Inferior parietal cortex (tissue), 1 donor: ENCODE data around the gene EXOSC10.
"Not testable (repeated sequence)": the region's sequence is repeated elsewhere in the genome, so short reads cannot be mapped to it uniquely, and the experiment has no call there.

Experiments
- DNase-seq: peaks from one replicate; pipeline ENCODE4 v3.0.0-alpha.2; 2016; ENCODE audit errors: extremely low spot score

Gene EXOSC10

DNA sequence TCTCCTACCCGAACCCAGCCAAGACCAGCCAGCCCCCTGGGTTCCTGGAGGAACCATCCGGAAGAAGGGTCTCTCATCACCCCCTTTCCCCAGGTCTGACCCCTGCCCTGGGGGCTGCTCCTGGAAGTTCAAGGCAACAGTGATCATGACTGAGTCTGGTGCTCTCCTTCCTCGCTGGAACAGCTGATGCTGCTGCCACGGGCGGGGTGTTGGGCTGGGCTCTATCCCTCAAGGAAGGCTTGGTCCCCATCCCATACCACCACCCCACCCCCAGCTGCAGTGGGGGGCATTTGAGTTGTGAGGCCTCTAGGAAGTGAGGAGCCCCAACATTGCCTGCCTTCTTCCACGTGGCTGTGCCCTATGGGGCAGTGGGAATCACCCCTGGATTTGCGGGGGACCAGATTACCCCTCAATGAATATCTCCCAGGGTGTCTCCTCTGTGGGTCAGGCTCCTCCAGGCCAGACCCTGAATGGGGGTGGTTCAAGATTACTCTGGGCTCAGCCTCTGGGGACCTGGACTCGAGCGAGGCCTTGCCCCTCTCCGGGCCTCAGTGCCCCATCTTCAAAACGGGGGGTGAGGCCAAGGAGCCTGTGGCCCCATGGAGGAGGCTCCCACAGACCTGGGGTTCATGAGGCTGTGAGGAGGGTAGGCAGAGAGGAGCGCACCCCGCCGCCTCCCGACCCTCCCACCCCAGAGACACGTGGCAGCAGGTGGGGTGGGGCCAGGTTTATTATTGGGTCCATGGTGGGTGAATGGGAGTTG lies 55.4 kb downstream of the EXOSC10 start:
- no peak for DNase-seq

DNA sequence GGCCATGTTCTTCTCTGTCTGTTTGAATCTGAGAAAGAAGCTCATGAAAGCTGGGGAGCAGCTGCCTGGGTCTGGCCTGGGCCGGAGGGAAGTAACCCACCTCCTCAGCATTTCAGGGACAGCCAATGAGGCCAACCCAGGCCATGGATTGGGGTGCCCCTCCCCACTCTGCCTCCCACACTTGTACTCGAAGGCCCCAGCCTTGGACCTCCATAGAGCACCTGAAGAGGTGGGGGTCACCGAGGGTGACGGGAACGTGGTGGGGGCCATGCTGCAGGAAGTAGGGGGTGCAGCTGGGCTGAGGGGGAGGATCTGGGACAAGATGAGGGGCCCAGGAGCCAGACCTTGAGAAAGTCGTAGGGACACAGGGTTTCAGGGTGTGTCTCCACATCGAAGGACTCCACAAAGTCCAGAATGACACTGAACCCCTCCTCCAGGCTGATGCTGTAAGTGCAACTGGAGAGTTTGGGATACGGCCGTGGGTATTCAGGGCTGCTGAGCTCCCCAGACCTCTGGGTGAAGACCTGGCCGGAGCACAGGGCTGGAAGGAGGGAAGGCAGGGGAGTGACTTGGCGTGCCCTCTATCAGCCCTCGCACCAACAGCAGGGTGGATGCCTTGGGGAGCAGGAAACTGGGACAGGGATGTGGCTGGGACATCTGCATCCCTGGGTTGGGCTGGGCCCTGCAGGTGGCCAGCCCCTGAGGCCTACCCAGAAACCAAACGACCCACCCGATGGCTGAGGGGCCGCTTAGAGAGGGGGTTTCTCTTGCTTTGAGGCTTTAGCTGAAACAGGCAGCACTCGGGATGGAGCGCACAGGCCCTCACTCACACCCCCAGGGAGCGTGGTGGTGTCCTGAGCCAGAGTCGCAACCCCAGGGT lies 56.4 kb downstream of the EXOSC10 start:
- no peak for DNase-seq

DNA sequence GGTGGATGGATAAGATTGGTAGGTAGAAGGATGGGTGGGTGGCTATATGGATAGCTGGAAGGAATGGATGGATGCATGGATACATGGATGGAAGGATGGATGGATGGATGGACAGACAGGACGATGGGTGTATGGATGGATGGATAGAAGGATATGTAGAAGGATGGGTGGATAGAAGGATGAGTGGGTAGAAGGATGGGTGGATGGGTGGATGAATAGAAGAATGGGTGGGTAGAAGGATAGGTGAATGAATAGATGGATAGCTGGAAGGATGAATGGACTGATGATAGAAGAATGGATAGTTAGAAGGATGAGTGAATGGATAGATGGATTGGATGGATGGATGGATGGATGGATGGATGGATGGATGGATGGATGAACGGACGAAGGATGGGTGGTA lies 57.6 kb downstream of the EXOSC10 start:
- no peak for DNase-seq

DNA sequence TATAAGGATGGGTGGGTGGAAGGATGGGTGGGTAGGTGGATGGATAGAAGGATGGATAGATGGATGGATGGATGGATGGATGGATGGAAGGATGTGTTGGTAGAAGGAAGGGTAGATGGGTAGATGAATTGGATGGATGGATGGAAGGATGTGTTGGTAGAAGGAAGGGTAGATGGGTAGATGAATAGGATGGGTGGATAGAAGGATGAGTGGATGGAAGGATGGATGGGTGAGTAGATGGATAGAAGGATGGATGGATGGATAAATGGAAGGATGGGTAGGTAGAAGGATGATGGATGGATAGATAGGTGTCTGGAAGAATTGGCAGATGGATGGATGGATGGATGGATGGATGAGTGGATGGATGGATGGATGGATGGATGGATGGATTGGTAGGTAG lies 58.6 kb downstream of the EXOSC10 start:
- DNase-seq, result no peak

DNA sequence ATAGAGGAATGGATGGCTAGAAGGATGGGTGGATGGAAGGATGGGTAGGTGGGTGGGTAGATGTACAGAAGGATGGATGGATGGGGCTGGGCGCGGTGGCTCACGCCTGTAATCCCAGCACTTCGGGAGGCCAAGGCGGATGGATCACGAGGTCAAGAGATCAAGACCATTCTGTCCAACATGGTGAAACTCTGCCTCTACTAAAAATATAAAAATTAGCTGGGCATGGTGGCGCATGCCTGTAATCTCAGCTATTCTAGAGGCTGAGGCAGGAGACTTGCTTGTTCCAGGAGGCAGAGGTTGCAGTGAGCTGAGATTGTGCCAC lies 59.6 kb downstream of the EXOSC10 start:
- not testable (repeated sequence) for DNase-seq

DNA sequence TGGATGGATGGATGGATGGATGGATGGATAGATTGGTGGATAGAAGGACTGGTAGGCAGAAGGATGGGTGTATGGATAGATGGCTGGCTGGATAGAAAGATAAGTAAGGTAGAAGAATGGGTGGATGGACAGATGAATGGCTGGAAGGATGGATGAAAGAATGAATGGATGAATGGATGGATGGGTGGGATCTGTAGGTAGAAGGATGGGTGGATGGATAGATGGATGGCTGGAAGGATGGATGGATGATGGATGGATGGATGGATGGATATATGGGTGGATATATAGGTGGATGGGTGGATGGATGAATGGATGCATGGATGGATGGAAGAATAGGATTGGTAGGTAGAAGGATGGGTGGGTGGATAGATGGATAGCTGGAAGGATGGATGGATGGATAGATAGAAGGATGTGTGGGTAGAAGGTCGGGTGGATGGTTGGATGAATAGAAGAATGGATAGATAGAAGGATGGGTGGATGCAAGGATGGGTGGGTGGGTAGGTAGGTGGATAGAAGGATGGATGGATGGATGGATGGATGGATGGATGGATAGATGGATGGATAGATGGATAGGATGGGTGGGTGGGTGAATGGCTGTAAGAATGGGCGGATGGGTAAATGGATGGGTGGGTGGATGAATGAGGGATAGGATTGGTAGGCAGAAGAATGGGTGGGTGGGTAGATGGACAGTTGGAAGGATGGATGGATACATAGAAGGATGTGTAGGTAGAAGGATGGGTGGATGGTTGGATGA lies 60.1 kb downstream of the EXOSC10 start:
- no peak for DNase-seq

DNA sequence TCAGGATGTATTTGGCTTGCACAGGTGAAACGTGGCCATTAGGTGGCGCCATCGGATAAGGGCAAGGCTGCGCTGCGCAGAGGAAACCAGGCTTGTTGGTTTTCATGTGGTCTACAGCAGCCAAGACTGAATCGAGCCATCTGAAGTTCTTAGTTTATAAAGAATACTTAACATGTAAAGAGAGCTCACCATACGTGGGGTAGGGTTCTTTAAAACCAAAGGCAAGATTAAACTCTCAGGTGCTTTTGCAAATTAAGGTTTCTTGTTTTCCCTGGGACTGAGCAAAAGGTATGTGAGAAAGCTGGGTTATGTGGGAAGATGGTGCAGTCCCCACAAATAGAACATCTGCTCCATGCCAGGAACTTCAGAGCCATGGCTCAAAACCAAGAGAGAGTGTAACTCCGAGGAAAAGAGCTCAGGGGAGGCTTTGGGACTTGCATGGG lies 61.9 kb downstream of the EXOSC10 start:
- DNase-seq, result peak; percentile 95

DNA sequence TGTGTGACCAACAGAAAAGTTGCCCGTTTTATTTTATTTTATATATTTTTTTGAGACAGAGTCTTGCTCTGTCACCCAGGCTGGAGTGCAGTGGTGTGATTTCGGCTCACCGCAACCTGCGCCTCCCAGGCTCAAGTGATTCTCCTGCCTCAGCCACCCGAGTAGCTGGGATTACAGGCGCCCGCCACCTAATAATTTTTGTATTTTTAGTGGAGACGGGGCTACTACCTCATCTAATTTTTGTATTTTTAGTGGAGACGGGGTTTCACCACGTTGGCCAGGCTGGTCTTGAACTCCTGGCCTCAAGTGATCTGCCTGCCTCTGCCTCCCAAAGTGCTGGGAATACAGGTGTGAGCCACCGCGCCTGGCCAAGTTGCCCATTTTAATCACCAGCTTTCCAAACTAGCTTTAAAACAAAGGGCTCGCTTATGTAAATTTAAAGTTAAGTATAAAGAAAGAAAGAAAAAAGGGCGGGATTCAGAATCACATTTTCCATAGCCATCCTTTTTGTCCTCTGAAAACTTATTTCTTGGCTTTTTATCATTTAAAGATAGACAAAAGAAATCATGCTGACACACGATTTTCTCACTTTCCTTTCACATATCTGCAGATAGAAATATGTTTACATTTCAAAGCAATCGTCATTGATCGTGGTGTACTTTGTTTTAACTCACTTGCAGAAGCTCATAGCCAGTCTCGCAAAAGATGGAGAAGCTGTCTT lies 62.5 kb downstream of the EXOSC10 start:
- not testable (repeated sequence) for DNase-seq

DNA sequence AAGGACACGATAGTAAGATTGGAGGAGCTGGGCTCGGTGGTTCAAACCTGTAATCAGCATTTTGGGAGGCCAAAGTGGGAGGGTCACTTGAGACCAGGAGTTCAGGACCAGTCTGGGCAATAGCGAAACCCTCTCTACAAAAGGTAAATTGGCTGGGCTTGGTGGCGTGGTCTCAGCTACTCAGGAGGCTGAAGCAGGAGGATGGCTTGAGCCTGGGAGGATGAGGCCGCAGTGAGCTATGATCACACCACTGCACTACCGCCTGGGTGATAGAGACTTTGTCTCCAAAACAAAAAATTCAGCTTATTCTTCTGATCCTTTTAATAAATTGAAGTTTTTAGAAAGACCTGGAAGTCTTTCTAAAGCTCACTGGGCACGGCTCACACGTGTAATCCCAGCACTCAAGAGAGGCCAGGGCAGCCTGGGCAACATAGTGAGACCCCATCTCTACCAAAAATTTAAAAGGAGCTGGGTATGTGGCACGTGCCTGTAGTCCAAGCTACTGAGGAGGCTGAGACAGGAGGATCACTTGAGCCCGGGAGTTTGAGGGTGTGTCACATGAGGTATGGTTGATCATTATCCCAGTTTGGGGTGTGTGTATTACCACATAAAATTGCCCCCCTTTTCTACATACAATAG lies 67.9 kb downstream of the EXOSC10 start:
- no peak for DNase-seq

DNA sequence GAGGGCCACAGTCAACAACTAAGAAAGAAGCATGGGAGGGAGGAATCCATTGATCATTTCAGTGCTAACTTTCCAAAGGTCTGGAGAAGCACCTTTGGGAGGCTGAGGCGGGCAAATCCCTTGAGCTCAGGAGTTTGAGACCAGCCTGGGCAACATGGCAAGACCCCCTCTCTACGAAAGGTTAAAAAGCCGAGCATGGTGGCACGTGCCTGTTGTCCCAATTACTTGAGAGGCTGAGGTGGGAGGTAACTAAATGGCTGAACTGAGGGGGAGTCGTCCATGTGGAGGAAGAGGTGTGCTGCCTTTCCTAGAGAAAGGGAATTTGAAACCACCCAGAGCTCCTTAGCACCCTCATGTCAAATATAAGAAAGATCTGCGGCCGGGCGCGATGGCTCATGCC lies 68.8 kb downstream of the EXOSC10 start:
- DNase-seq, result no peak

DNA sequence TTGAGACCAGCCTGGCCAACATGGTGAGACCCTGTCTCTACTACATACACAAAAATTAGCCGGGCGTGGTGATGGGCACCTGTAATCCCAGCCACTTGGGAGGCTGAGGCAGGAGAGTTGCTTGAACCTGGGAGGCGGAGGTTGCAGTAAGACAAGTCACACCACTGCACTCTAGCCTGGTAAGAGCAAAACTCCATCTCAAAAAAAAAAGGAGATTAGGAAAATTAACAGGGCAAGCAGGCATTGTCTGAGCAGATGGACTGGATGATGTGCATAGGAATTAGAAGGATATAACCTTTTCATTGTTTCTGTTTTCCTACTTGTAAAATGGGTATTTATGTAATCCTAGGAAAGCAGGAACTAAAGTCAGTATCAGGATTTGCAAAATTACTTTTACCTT lies 71.7 kb downstream of the EXOSC10 start:
- DNase-seq, result no peak

DNA sequence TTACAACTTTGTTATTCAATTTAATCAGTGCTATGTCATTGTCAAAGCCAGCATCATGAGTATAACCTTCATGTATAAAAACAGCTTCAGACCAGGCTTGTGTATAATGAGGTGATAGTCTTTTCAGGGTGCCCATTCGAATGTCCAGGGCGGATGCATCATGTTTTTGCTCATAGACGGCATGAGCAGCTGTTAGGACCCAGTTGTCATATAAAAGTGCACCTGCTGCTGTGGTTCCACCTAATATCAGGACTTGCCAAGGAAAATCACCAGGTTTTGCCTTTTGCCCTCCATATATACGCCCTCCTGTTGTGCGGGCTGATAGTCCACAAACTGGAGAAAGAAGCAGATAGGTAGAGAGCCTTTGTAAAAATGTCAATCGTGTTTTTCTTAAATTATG lies 72.4 kb downstream of the EXOSC10 start:
- no peak for DNase-seq

DNA sequence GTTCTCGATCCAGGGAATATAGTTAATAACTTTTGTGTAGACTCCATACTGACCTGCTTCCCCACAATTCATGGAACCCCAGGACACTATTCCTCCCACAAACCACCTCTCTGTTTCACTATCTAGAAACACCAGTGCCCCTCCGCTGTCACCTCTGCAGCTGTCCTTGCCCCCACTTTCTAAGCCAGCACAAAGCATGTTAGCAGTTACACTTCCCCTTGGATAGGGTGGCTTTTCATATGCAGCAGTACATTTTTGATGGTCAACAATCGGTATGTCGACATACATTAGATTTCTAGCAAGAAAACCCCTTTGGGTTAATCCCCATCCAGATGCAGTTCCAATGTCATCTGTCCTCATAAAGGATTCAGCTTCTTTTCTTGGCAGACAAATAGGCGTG lies 72.8 kb downstream of the EXOSC10 start:
- DNase-seq, result no peak

DNA sequence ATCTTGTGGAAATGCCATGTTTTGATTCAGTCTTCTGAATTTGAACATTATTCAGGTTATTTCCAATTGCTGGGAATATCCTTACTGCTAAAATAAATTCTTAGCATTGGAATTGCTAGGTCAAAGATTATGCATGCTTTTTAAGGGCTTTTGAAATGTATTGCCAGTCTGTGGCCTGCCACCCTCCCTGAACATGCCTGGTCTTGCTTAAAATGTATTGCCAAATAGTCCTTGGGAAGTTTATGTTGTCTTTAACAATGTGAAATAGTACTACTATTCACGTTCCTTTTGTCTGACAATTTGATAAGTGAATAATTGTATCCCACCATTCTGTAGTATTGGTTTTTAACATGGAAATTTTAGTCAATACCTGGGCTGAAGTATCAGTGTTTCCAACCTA lies 73.6 kb downstream of the EXOSC10 start:
- DNase-seq, result no peak

DNA sequence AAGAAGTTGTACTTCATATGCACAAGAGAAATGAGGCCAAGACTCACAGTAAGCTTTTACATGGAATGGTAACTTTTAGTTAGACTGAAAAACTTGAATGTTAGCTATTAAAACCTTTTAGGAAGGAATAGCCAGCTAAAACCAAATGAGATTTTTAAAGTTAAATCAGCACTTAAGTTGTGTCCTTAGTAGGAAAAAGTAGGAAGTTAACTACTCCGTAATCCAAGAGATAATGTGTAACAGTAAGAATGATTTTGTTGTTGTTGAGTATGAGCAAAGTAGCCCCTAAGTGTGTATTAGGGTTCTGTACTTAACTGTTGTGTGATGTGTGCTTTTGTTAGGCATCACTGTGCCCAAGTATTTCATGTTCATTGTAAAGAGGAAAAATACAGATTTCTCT lies 74.1 kb downstream of the EXOSC10 start:
- DNase-seq, result no peak

DNA sequence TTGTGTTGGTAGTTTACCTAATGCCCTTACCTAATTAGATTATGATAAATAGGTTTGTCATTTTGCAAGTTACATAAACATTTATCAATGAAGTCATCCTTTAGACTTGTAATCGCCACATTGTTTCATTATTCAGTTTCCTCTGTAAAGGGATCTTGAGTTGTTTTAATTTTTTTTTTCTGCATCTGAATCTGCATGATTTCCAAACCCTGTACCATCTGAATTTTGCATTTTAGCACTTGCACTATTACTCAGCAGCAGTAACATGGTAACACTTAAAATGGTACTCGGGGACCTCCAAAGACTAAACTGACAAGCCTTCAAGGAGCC lies 74.8 kb downstream of the EXOSC10 start:
- DNase-seq, result no peak

DNA sequence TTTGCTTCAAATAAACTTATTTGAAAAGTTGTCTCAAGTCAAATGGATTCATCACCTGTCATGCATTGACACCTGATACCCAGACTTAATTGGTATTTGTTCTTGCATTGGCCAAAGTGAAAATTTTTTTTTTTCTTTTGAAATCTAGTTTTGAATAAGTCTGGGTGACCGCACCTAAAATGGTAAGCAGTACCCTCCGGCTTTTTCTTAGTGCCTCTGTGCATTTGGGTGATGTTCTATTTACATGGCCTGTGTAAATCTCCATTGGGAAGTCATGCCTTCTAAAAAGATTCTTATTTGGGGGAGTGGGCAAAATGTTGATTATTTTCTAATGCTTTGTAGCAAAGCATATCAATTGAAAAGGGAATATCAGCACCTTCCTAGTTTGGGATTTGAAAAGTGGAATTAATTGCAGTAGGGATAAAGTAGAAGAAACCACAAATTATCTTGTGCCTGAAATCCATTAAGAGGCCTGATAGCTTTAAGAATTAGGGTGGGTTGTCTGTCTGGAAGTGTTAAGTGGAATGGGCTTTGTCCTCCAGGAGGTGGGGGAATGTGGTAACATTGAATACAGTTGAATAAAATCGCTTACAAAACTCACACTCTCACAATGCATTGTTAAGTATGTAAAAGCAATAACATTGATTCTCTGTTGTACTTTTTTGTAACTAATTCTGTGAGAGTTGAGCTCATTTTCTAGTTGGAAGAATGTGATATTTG lies 75.4 kb downstream of the EXOSC10 start:
- no peak for DNase-seq

DNA sequence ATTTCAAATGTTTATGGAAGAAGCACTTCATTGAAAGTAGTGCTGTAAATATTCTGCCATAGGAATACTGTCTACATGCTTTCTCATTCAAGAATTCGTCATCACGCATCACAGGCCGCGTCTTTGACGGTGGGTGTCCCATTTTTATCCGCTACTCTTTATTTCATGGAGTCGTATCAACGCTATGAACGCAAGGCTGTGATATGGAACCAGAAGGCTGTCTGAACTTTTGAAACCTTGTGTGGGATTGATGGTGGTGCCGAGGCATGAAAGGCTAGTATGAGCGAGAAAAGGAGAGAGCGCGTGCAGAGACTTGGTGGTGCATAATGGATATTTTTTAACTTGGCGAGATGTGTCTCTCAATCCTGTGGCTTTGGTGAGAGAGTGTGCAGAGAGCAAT lies 76.5 kb downstream of the EXOSC10 start:
- no peak for DNase-seq

DNA sequence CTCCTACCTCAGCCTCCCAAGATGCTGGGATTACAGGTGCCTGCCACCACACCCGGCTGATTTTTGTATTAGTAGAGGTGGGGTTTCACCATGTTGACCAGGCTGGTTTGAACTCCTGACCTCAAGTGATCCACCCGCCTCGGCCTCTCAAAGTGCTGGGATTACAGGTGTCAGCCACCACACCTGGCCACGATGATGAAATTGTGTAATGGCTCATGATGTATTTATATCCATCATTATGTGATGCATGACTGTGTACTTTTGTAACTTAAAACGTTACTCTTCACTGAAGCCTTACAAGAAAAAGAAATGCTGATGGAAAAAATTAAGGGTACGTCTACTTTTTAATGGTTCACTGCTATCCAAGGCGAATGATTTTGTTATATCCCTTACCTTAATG lies 79.7 kb downstream of the EXOSC10 start:
- no peak for DNase-seq

DNA sequence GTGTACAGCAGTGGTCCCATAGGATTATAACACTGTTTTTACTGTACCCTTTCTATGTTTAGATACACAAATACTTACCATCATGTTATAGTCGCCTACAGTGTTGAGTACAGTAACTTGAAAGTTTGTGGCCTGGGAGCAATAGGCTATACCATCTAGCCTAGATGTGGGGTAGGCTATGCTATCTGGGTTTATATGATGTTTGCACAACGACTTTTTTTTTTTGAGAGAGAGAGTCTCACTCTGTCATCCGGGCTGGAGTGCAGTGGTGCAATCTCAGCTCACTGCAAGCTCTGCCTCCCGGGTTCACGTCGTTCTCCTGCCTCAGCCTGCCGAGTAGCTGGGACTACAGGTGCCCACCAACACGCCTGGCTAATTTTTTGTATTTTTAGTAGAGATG lies 80.3 kb downstream of the EXOSC10 start:
- not testable (repeated sequence) for DNase-seq
